Measurements from ENCODE around the gene CC2D1A. TPM values are rescaled to one million over a fixed set of nuclear protein-coding genes. Genes with fewer than 3 reads are reported as not detected.

Gene CC2D1A
- total and polyA plus RNA-seq, 2 donors (not counting 1 experiment from before 2014, with no cell fraction given), result 34.3 to 47.2 TPM

DNA sequence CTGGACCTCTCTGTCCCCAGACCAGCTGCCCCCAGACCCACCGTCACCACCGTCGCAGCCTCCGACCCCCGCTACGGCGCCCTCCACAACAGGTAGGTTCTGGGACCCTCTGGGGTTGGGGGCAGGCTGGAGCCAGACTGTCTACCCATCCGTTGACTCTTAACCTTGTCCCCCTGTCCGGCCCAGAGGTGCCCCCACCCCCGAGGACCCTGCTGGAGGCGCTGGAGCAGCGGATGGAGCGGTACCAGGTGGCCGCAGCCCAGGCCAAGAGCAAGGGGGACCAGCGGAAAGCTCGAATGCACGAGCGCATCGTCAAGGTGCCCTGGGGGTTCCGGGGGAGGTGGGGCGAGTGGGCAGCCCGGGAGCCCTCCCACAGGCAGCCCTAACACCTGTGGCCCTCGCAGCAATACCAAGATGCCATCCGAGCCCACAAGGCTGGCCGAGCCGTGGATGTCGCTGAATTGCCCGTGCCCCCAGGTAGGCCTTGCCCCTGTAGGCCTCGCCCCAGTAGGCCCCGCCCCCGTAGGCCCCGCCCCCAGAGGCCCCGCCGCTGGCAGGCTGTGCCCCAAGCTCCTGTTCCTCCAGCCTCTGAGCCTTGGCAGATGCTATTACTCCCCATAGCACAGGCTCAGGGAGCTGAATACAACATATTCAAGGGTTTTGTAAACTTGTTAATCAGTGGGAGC, 12.9 kb downstream of the CC2D1A start:
- Histone ChIP-seq H3K9me3 (ENCODE audit: control extremely low read depth in 1 of 3, control insufficient read depth in 2 of 3, insufficient read depth in 1 of 3, low read length in 2 of 3) (peaks cover 0 to 14% (median 5%) of the 10 kb centered on the region in 3 donors), H3K4me2 (replicated peaks; ENCODE audit: low read depth, low read length, poor library complexity, severe bottlenecking) (no peak overlapping the region), H4K20me1 (ENCODE audit: control insufficient read depth, insufficient read depth, low read length, poor library complexity, severe bottlenecking) (no peaks in the 10 kb centered on the region), H2AFZ (ENCODE audit: insufficient read depth, low read depth, low read length, poor library complexity, severe bottlenecking) (no peak overlapping the region), H3K27me3 (replicated peaks in 1 of 4; ENCODE audit: control extremely low read depth in 1 of 4, control insufficient read depth in 3 of 4, insufficient read depth in 4 of 4, low read length in 3 of 4) (no peaks in the 10 kb centered on the region), H3K4me3 (ENCODE audit: control extremely low read depth in 1 of 5, extremely low read depth in 1 of 5, insufficient read depth in 1 of 5, low read depth in 2 of 5, low read length in 4 of 5) (no peak overlapping the region), H3K9ac (ENCODE audit: low read length) (no peak overlapping the region), H3K27ac (ENCODE audit: low read length in 2 of 2) (no peak overlapping the region), H3K36me3 (replicated peaks in 1 of 2; ENCODE audit: control extremely low read depth in 1 of 2, control insufficient read depth in 1 of 2, extremely low read depth in 1 of 2, insufficient read depth in 2 of 2, low read length in 1 of 2) (peaks cover 1 to 48% of the 10 kb centered on the region in 2 experiments), H3K4me1 (ENCODE audit: control insufficient read depth in 2 of 2, insufficient read depth in 2 of 2, low read length in 2 of 2) (no peaks in the 10 kb centered on the region), H3K79me2 (ENCODE audit: control insufficient read depth, insufficient read depth, low read length) (no peaks in the 10 kb centered on the region)
- Mint-ChIP-seq H3K9me3 (ENCODE audit: insufficient read depth) (no peaks in the 10 kb centered on the region), H3K4me1 (no peaks in the 10 kb centered on the region), H3K4me3 (no peak overlapping the region), H3K27me3 (no peaks in the 10 kb centered on the region), H3K27ac (no peak overlapping the region)
- ATAC-seq (ENCODE audit: low read depth), result no peak
- POLR2A ChIA-PET, result no interaction called here
- TF ChIP-seq EZH2 (IDR thresholded peaks at IDR 0.05; ENCODE audit: borderline replicate concordance, insufficient read depth, low read depth, low read length, poor library complexity, severe bottlenecking), result no peak
- TF ChIP-seq, protein P1, sequence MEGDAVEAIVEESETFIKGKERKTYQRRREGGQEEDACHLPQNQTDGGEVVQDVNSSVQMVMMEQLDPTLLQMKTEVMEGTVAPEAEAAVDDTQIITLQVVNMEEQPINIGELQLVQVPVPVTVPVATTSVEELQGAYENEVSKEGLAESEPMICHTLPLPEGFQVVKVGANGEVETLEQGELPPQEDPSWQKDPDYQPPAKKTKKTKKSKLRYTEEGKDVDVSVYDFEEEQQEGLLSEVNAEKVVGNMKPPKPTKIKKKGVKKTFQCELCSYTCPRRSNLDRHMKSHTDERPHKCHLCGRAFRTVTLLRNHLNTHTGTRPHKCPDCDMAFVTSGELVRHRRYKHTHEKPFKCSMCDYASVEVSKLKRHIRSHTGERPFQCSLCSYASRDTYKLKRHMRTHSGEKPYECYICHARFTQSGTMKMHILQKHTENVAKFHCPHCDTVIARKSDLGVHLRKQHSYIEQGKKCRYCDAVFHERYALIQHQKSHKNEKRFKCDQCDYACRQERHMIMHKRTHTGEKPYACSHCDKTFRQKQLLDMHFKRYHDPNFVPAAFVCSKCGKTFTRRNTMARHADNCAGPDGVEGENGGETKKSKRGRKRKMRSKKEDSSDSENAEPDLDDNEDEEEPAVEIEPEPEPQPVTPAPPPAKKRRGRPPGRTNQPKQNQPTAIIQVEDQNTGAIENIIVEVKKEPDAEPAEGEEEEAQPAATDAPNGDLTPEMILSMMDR (IDR thresholded peaks at IDR 0.05), result no peak
- DNase-seq, result no peak
- CTCF ChIA-PET, result no interaction called here
- intact Hi-C loops (cut with micrococcal nuclease), result no loop called here
- WGBS (ENCODE audit: insufficient coverage), result 97% methylated on average over 29 of the region's 34 CpGs

DNA sequence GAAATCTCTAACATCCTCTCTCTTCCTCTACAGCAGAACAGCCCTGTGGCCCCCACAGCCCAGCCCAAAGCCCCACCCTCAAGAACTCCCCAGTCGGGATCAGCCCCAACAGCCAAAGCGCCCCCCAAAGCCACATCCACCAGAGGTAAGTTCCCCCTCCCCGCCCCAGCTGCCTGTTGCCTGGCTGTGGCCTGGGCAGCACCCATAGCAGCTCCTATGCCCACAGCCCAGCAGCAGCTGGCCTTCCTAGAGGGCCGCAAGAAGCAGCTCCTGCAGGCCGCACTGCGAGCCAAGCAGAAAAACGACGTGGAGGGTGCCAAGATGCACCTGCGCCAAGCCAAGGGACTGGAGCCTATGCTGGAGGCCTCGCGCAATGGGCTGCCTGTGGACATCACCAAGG, 14.5 kb downstream of the CC2D1A start:
- H3K9ac ChIP-seq (ENCODE audit: low read length), result no peak overlapping the region
- H3K27ac ChIP-seq (ENCODE audit: low read length in 2 of 2), result no peak overlapping the region
- no peak for TF ChIP-seq EZH2 (IDR thresholded peaks at IDR 0.05; ENCODE audit: borderline replicate concordance, insufficient read depth, low read depth, low read length, poor library complexity, severe bottlenecking)
- TF ChIP-seq, protein P1 (IDR thresholded peaks at IDR 0.05), result no peak
- no peaks in the 10 kb centered on the region for H3K9me3 Mint-ChIP-seq (ENCODE audit: insufficient read depth)
- intact Hi-C loops (cut with micrococcal nuclease), result no loop called here
- no peak for ATAC-seq (ENCODE audit: low read depth)
- no peak for DNase-seq
- ChIA-PET POLR2A (interaction anchor here (0.6 kb wide), 1 partner anchor 52 kb away, joined by 3 read pairs; no protein-coding TSS in a partner anchor), CTCF (interaction anchor here (0.7 kb wide), 1 partner anchor 122 kb away, joined by 4 read pairs; no protein-coding TSS in a partner anchor)
- H3K4me1 Mint-ChIP-seq, result no peaks in the 10 kb centered on the region
- peaks cover 0 to 14% (median 5%) of the 10 kb centered on the region in 3 donors for H3K9me3 ChIP-seq (ENCODE audit: control extremely low read depth in 1 of 3, control insufficient read depth in 2 of 3, insufficient read depth in 1 of 3, low read length in 2 of 3)
- H3K4me3 Mint-ChIP-seq, result no peak overlapping the region
- H2AFZ ChIP-seq (ENCODE audit: insufficient read depth, low read depth, low read length, poor library complexity, severe bottlenecking), result no peak overlapping the region
- H3K4me1 ChIP-seq (ENCODE audit: control insufficient read depth in 2 of 2, insufficient read depth in 2 of 2, low read length in 2 of 2), result no peaks in the 10 kb centered on the region
- no peaks in the 10 kb centered on the region for H4K20me1 ChIP-seq (ENCODE audit: control insufficient read depth, insufficient read depth, low read length, poor library complexity, severe bottlenecking)
- no peaks in the 10 kb centered on the region for H3K27me3 Mint-ChIP-seq
- H3K36me3 ChIP-seq (replicated peaks in 1 of 2; ENCODE audit: control extremely low read depth in 1 of 2, control insufficient read depth in 1 of 2, extremely low read depth in 1 of 2, insufficient read depth in 2 of 2, low read length in 1 of 2), result peaks cover 0 to 41% of the 10 kb centered on the region in 2 experiments
- H3K79me2 ChIP-seq (ENCODE audit: control insufficient read depth, insufficient read depth, low read length), result no peaks in the 10 kb centered on the region
- WGBS (ENCODE audit: insufficient coverage), result 100% methylated on average over 11 of the region's 11 CpGs
- no peak overlapping the region for H3K27ac Mint-ChIP-seq
- no peak overlapping the region for H3K4me3 ChIP-seq (ENCODE audit: control extremely low read depth in 1 of 5, extremely low read depth in 1 of 5, insufficient read depth in 1 of 5, low read depth in 2 of 5, low read length in 4 of 5)
- no peaks in the 10 kb centered on the region for H3K27me3 ChIP-seq (replicated peaks in 1 of 4; ENCODE audit: control extremely low read depth in 1 of 4, control insufficient read depth in 3 of 4, insufficient read depth in 4 of 4, low read length in 3 of 4)
- H3K4me2 ChIP-seq (replicated peaks; ENCODE audit: low read depth, low read length, poor library complexity, severe bottlenecking), result no peak overlapping the region

Data from B cell (primary cell).